ENCODE data around the gene WNT1. TPM values are rescaled to one million over a fixed set of nuclear protein-coding genes. Genes with fewer than 3 reads are reported as not detected.
A peak's percentile ranks its signal among the peaks of the same experiment; 100 is the strongest.

Gene WNT1
- total and polyA plus RNA-seq, 3 donors from 2014 or later, result 0.62 to 1.4 (median 1.2) TPM

GRCh38 chr12:48972952-48973483, 5.1 kb upstream of the WNT1 start:
- DNase-seq, result no peak
- Histone ChIP-seq H3K36me3 (ENCODE audit: low read depth, missing control alignments) (no peaks in the 10 kb centered on the region), H3K27me3 (no peaks in the 10 kb centered on the region), H3K27ac (no peak overlapping the region), H3K9me3 (no peaks in the 10 kb centered on the region), H3K4me1 (peaks cover 12% of the 10 kb centered on the region), H3K4me3 (no peak overlapping the region)
- WGBS, 2 donors, result 33 to 57% methylated on average over 1 to 3 of the region's 3 CpGs
- intact Hi-C loops (cut with DNase I; ENCODE audit: low total_unique reads), result no loop called here
- no peak for TF ChIP-seq POLR2A (IDR thresholded peaks at IDR 0.05)
- TF ChIP-seq CTCF (IDR thresholded peaks at IDR 0.05), result no peak

GRCh38 chr12:48973531-48973930, 4.6 kb upstream of the WNT1 start:
- Histone ChIP-seq H3K9me3 (no peaks in the 10 kb centered on the region), H3K36me3 (ENCODE audit: low read depth, missing control alignments) (no peaks in the 10 kb centered on the region), H3K4me1 (peaks cover 15% of the 10 kb centered on the region), H3K27me3 (no peaks in the 10 kb centered on the region), H3K4me3 (no peak overlapping the region), H3K27ac (no peak overlapping the region)
- intact Hi-C loops (cut with DNase I; ENCODE audit: low total_unique reads), result no loop called here
- TF ChIP-seq CTCF (IDR thresholded peaks at IDR 0.05) (no peak), POLR2A (IDR thresholded peaks at IDR 0.05) (no peak)
- 33 to 45% methylated on average over 12 of the region's 12 CpGs for WGBS, 2 donors
- DNase-seq, result no peak

GRCh38 chr12:48973941-48974673, 4.0 kb upstream of the WNT1 start:
- Histone ChIP-seq H3K4me3 (no peak overlapping the region), H3K36me3 (ENCODE audit: low read depth, missing control alignments) (no peaks in the 10 kb centered on the region), H3K27ac (no peak overlapping the region), H3K27me3 (no peaks in the 10 kb centered on the region), H3K4me1 (peaks cover 21% of the 10 kb centered on the region), H3K9me3 (no peaks in the 10 kb centered on the region)
- peak; percentile 58 for DNase-seq
- 40 to 45% methylated on average over 14 to 19 of the region's 19 CpGs for WGBS, 2 donors
- TF ChIP-seq CTCF (IDR thresholded peaks at IDR 0.05) (peak in 2 of 3 experiments; percentile 40 to 56), POLR2A (IDR thresholded peaks at IDR 0.05) (no peak)
- intact Hi-C loops (cut with DNase I; ENCODE audit: low total_unique reads), result no loop called here

GRCh38 chr12:48977290-48978281, 536 bp upstream of the WNT1 start:
- intact Hi-C loops (cut with DNase I; ENCODE audit: low total_unique reads), result no loop called here

More at GRCh38 chr12:48977290-48978281, 536 bp upstream of the WNT1 start:
- no peak for TF ChIP-seq POLR2A (IDR thresholded peaks at IDR 0.05)
- peak; percentile 61 to 80 (median 73) for TF ChIP-seq CTCF (IDR thresholded peaks at IDR 0.05)
- peak; percentile 57 for DNase-seq
- Histone ChIP-seq H3K4me1 (peaks cover 27% of the 10 kb centered on the region), H3K27ac (no peak overlapping the region), H3K4me3 (no peak overlapping the region), H3K36me3 (ENCODE audit: low read depth, missing control alignments) (no peaks in the 10 kb centered on the region), H3K9me3 (no peaks in the 10 kb centered on the region), H3K27me3 (no peaks in the 10 kb centered on the region)
- 14 to 26% methylated on average over 21 to 41 of the region's 50 CpGs for WGBS, 2 donors
